ENCODE results near the gene SMYD3. TPM values are rescaled to one million over a fixed set of nuclear protein-coding genes. Genes with fewer than 3 reads are reported as not detected.
A peak's percentile ranks its signal among the peaks of the same experiment; 100 is the strongest.

Gene SMYD3
- total RNA-seq, 1 experiment from 2014 or later, result 25.5 TPM

DNA sequence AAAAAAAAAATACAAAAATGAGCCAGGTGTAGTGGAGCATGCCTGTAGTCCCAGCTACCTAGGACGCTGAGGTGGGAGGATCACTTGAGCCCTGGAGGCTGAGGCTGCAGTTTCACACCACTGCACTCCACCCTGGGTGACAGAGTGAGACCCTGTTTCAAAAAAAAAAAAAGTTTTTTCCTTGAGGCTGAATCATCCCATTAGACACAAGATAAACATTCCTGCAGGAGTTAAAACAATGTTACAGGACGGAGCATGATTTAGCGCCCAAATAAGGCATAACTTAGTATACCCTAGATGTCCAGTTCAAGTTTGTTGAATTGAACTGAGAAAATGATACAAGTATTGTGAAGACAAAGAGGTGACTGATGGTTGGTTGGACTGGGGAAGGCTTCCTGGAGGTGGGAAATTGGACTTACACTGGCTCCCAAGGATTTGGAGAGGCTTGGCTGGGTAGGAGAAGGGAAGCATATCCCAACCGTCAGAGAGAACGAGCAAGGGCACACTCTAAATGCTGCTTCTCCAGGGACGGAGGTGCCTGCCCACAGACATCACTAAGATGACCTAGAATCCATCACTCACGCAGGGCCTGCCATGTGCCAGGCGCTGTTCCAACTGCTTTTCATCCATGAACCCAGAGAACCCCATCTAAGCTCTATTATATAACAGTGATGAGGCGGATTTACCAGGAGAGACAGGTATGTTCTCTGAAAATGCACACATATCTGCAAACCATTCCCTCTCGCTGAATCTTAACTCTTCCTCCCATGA lies 741.7 kb downstream of the SMYD3 start:
- Histone ChIP-seq H3K27ac (ENCODE audit: insufficient read length, low read depth, low read length) (no peak overlapping the region), H3K14ac (ENCODE audit: insufficient read depth, low read length) (no peak overlapping the region), H3K27me3 (ENCODE audit: insufficient read depth, low read length) (no peaks in the 10 kb centered on the region), H3K4me1 (ENCODE audit: insufficient read depth, low read length) (no peaks in the 10 kb centered on the region), H3K23ac (ENCODE audit: insufficient read length, low read depth, low read length) (no peak overlapping the region), H3K4ac (ENCODE audit: low read depth, low read length) (no peak overlapping the region), H3K4me2 (ENCODE audit: insufficient read depth, insufficient read length, low read length) (no peak overlapping the region), H3K9me3 (ENCODE audit: control insufficient read depth, low read depth, low read length) (no peaks in the 10 kb centered on the region), H4K5ac (ENCODE audit: insufficient read length, low read depth, low read length) (no peak overlapping the region), H4K20me1 (ENCODE audit: control insufficient read depth, insufficient read depth, insufficient read length) (no peaks in the 10 kb centered on the region), H2BK5ac (ENCODE audit: insufficient read length, low read length) (no peak overlapping the region), H2BK120ac (ENCODE audit: low read depth, low read length, poor library complexity, severe bottlenecking) (no peak overlapping the region), H2BK12ac (ENCODE audit: insufficient read length, low read depth, low read length) (no peak overlapping the region), H2BK20ac (ENCODE audit: low read depth, low read length, poor library complexity, severe bottlenecking) (no peak overlapping the region), H2BK15ac (ENCODE audit: low read depth, low read length) (no peak overlapping the region), H2AK5ac (ENCODE audit: insufficient read length, low read length) (no peak overlapping the region), H4K91ac (ENCODE audit: insufficient read length, low read depth, low read length) (no peak overlapping the region), H3K79me2 (ENCODE audit: insufficient read depth, low read length) (no peaks in the 10 kb centered on the region), H3K23me2 (ENCODE audit: insufficient read length, low read depth, low read length, poor library complexity, severe bottlenecking) (no peaks in the 10 kb centered on the region), H3K9ac (ENCODE audit: extremely low read depth, insufficient read length, low read length) (no peak overlapping the region), H2AFZ (ENCODE audit: low read length) (no peak overlapping the region), H3K18ac (ENCODE audit: insufficient read length, low read depth, low read length) (no peak overlapping the region), H3T11ph (ENCODE audit: low read length) (no peak overlapping the region), H3K79me1 (ENCODE audit: insufficient read depth, low read depth, low read length, poor library complexity, severe bottlenecking) (no peaks in the 10 kb centered on the region), H3K56ac (ENCODE audit: insufficient read length, low read depth, low read length) (no peak overlapping the region), H4K8ac (replicated peaks; ENCODE audit: insufficient read length, low read depth, low read length) (no peak overlapping the region)
- no peaks in the 10 kb centered on the region; the same call in 1 of the 2 replicates for H3K27me3 Mint-ChIP-seq (ENCODE audit: low read depth)
- H3K9me3 Mint-ChIP-seq, result no peaks in the 10 kb centered on the region
- no peaks in the 10 kb centered on the region; a peak in 1 of 7 replicates for H3K36me3 Mint-ChIP-seq (ENCODE audit: insufficient read depth in 1 of 3, low read depth in 3 of 3)
- H3K27ac Mint-ChIP-seq, result peak overlapping the region in 2 of 3 experiments; percentile 6 to 14; a peak in 2 of 7 replicates
- DNase-seq, result no peak
- H3K4me3 Mint-ChIP-seq, result no peak overlapping the region
- peaks cover 16 to 21% of the 10 kb centered on the region in 2 experiments for H3K4me1 Mint-ChIP-seq
- TF ChIP-seq, protein P1, sequence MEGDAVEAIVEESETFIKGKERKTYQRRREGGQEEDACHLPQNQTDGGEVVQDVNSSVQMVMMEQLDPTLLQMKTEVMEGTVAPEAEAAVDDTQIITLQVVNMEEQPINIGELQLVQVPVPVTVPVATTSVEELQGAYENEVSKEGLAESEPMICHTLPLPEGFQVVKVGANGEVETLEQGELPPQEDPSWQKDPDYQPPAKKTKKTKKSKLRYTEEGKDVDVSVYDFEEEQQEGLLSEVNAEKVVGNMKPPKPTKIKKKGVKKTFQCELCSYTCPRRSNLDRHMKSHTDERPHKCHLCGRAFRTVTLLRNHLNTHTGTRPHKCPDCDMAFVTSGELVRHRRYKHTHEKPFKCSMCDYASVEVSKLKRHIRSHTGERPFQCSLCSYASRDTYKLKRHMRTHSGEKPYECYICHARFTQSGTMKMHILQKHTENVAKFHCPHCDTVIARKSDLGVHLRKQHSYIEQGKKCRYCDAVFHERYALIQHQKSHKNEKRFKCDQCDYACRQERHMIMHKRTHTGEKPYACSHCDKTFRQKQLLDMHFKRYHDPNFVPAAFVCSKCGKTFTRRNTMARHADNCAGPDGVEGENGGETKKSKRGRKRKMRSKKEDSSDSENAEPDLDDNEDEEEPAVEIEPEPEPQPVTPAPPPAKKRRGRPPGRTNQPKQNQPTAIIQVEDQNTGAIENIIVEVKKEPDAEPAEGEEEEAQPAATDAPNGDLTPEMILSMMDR (conservative IDR thresholded peaks at IDR 0.05), result no peak
- no CpG with 5 or more reads among the region's 10 CpGs for WGBS (ENCODE audit: extremely low coverage, insufficient read length, low lambda C conversion rate)

Data from H9 (cell line).